ENCODE data around the gene ELF1. TPM values are rescaled to one million over a fixed set of nuclear protein-coding genes. Genes with fewer than 3 reads are reported as not detected.

Gene ELF1
- total and polyA plus RNA-seq, 2 of the 4 experiments (the other 2 are of a cell fraction) = 25.4 to 27.6 TPM

DNA sequence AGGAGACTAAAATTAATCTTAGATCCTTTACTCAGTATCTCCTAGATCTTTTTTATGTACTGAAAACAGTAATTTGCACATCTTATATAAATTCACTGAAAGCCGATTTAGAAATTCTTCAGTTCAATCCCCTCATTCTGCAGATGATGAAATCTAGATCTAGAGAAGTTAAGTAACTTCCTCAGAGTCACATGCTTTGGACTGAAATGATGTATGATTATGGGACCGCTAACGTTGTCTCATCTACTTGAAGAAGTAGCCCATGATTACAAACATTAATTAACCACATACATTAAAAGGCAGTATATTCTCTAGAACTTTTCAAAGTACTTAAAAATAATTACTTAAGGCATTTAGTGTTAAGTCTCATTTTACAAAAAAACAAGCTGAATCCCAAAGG lies 37.8 kb downstream of the ELF1 start:
- no peak overlapping the region for H3K14ac ChIP-seq (replicated peaks; ENCODE audit: low read depth, low read length)
- ATAC-seq (ENCODE audit: low read depth) = no peak
- no peak overlapping the region for H2BK5ac ChIP-seq (ENCODE audit: low read depth, low read length, poor library complexity, severe bottlenecking)
- CTCF ChIA-PET = no interaction called here
- no peak overlapping the region for H2BK20ac ChIP-seq (ENCODE audit: low read depth, low read length)
- H2BK15ac ChIP-seq (ENCODE audit: low read depth, low read length) = no peak overlapping the region
- no peak overlapping the region for H3K4me2 ChIP-seq (ENCODE audit: low read depth, low read length)
- H2AK5ac ChIP-seq (ENCODE audit: low read depth, low read length) = no peak overlapping the region
- dilution Hi-C loops (cut with HindIII; ENCODE audit: low sequenced_read_pairs, unreplicated experiment) = no loop called here
- no peak for DNase-seq
- BruUV-seq (replicated peaks) = no TSS peak
- no peak overlapping the region for H2BK120ac ChIP-seq (ENCODE audit: low read depth, low read length)
- peaks cover 5% of the 10 kb centered on the region; the same call in 1 of the 2 replicates for H3K36me3 ChIP-seq (ENCODE audit: control insufficient read depth, insufficient read depth, low read length)
- no peak overlapping the region for H3K23ac ChIP-seq (ENCODE audit: low read depth, low read length)
- TF ChIP-seq MXI1 (IDR thresholded peaks at IDR 0.05; ENCODE audit: borderline replicate concordance, low read depth, low read length) (no peak), RFX5 (IDR thresholded peaks at IDR 0.05; ENCODE audit: low read depth, low read length) (no peak), FOS (IDR thresholded peaks at IDR 0.05; ENCODE audit: low read depth, low read length) (no peak), CHD1 (IDR thresholded peaks at IDR 0.05; ENCODE audit: low read depth, low read length) (no peak), CEBPB (IDR thresholded peaks at IDR 0.05; ENCODE audit: low read depth, low read length) (no peak), MAFK (IDR thresholded peaks at IDR 0.05; ENCODE audit: low read depth, low read length) (no peak), POLR2A (IDR thresholded peaks at IDR 0.05; ENCODE audit: low read depth, low read length) (no peak), NFE2L2 (IDR thresholded peaks at IDR 0.05; ENCODE audit: low read depth, low read length) (no peak)
- TF ChIP-seq, protein P1, sequence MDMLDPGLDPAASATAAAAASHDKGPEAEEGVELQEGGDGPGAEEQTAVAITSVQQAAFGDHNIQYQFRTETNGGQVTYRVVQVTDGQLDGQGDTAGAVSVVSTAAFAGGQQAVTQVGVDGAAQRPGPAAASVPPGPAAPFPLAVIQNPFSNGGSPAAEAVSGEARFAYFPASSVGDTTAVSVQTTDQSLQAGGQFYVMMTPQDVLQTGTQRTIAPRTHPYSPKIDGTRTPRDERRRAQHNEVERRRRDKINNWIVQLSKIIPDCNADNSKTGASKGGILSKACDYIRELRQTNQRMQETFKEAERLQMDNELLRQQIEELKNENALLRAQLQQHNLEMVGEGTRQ (IDR thresholded peaks at IDR 0.05; ENCODE audit: low read depth, low read length) = no peak
- TF ChIP-seq, protein P2, sequence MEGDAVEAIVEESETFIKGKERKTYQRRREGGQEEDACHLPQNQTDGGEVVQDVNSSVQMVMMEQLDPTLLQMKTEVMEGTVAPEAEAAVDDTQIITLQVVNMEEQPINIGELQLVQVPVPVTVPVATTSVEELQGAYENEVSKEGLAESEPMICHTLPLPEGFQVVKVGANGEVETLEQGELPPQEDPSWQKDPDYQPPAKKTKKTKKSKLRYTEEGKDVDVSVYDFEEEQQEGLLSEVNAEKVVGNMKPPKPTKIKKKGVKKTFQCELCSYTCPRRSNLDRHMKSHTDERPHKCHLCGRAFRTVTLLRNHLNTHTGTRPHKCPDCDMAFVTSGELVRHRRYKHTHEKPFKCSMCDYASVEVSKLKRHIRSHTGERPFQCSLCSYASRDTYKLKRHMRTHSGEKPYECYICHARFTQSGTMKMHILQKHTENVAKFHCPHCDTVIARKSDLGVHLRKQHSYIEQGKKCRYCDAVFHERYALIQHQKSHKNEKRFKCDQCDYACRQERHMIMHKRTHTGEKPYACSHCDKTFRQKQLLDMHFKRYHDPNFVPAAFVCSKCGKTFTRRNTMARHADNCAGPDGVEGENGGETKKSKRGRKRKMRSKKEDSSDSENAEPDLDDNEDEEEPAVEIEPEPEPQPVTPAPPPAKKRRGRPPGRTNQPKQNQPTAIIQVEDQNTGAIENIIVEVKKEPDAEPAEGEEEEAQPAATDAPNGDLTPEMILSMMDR (conservative IDR thresholded peaks at IDR 0.05; ENCODE audit: low read depth, low read length) = no peak
- H3K56ac ChIP-seq (ENCODE audit: extremely low read depth, insufficient read depth, low read length) = no peak overlapping the region
- intact Hi-C loops (cut with micrococcal nuclease) = no loop called here
- no peak overlapping the region for H3K18ac ChIP-seq (ENCODE audit: low read depth, low read length)
- H3K79me1 ChIP-seq (ENCODE audit: low read depth in 1 of 2, low read length in 2 of 2) = peaks cover 26 to 57% of the 10 kb centered on the region in 2 experiments
- H2AFZ ChIP-seq (replicated peaks; ENCODE audit: low read length, poor library complexity) = no peak overlapping the region
- H4K5ac ChIP-seq (ENCODE audit: low read depth, low read length) = no peak overlapping the region
- in situ Hi-C loops (cut with MboI; ENCODE audit: low sequenced_read_pairs) = no loop called here
- H3K4ac ChIP-seq (ENCODE audit: low read depth, low read length) = no peak overlapping the region
- H2AK9ac ChIP-seq (replicated peaks; ENCODE audit: low read depth, low read length, poor library complexity) = no peak overlapping the region
- POLR2A ChIA-PET (ENCODE audit: unreplicated experiment) = no interaction called here
- no peak overlapping the region for H4K8ac ChIP-seq (ENCODE audit: low read depth in 2 of 2, low read length in 2 of 2)
- H4K20me1 ChIP-seq (ENCODE audit: insufficient read depth, low read length) = peaks cover 17% of the 10 kb centered on the region
- H3K9me3 ChIP-seq (ENCODE audit: control insufficient read depth, insufficient read depth, low read length) = no peaks in the 10 kb centered on the region
- H3K27me3 ChIP-seq (ENCODE audit: control insufficient read depth, insufficient read depth, low read length) = no peaks in the 10 kb centered on the region
- H4K91ac ChIP-seq (ENCODE audit: insufficient read depth, low read depth, low read length) = no peak overlapping the region
- H3K27ac ChIP-seq (ENCODE audit: insufficient read depth, low read length) = no peak overlapping the region
- peaks cover 3% of the 10 kb centered on the region for H3K9me1 ChIP-seq (ENCODE audit: insufficient read depth, low read length)
- H3K4me1 ChIP-seq (ENCODE audit: control insufficient read depth, insufficient read depth, low read length) = peaks cover 5% of the 10 kb centered on the region; the same call in 1 of the 2 replicates
- no peak overlapping the region for H3K4me3 ChIP-seq (ENCODE audit: insufficient read depth, low read depth, low read length)
- H3K9ac ChIP-seq (ENCODE audit: low read depth, low read length) = no peak overlapping the region
- no CpG with 5 or more reads among the region's 3 CpGs for WGBS, 2 experiments (ENCODE audit: extremely low coverage in 2 of 2, insufficient read length in 1 of 2)
